T-helper 17 cell (primary cell): ENCODE data around the gene PXYLP1. TPM values are rescaled to one million over a fixed set of nuclear protein-coding genes. Genes with fewer than 3 reads are reported as not detected.

Source experiments
- ATAC-seq: fragments of 150-1000 bp; cut with Tn5 transposase; 2 replicates; pipeline ENCODE4 v1.10.0; 2021; ENCODE audit warnings: mild to moderate bottlenecking, moderate library complexity
- DNase-seq, 3 donors: peaks; one replicate each; pipeline versions ENCODE4 v3.0.0 to v3.0.0-alpha.2; 2020 to 2021
- H3K9me3 ChIP-seq: one replicate; pipeline ENCODE4 v1.7.0; 2013; ENCODE audit warnings: low read length, mild to moderate bottlenecking; ENCODE audit not compliant: control insufficient read depth, poor library complexity, severe bottlenecking
- H3K27ac Mint-ChIP-seq: one replicate; pipeline ENCODE4 v1.8.0; 2022; ENCODE audit warnings: mild to moderate bottlenecking, moderate library complexity, mixed read lengths
- H3K27me3 Mint-ChIP-seq: one replicate; pipeline ENCODE4 v1.8.0; 2022; ENCODE audit warnings: mixed read lengths
- H3K36me3 Mint-ChIP-seq: one replicate; pipeline ENCODE4 v1.8.0; 2022; ENCODE audit warnings: low read depth, mixed read lengths
- H3K4me1 Mint-ChIP-seq: one replicate; pipeline ENCODE4 v1.8.0; 2022; ENCODE audit warnings: mild to moderate bottlenecking, mixed read lengths
- H3K4me3 Mint-ChIP-seq: one replicate; pipeline ENCODE4 v1.8.0; 2022; ENCODE audit warnings: mild to moderate bottlenecking, moderate library complexity, mixed read lengths
- total RNA-seq, 4 donors: library from RNA in 2 of 4; stranded (reverse) in 2 of 4; gene quantifications; one replicate each; pipeline ENCODE4 v1.2.3 and lab custom pipeline; 2022 to 2026

Gene PXYLP1
- total RNA-seq, 2 donors from 2014 or later, result 6.1 to 9.0 TPM

- no peaks in the 10 kb centered on the region for H3K9me3 ChIP-seq
- H3K27me3 Mint-ChIP-seq, result peaks cover 36% of the 10 kb centered on the region
- H3K4me1 Mint-ChIP-seq, result peaks cover 2% of the 10 kb centered on the region
- no peak overlapping the region for H3K27ac Mint-ChIP-seq
- DNase-seq, result no peak
- H3K4me3 Mint-ChIP-seq, result no peak overlapping the region
- peaks cover 9% of the 10 kb centered on the region for H3K36me3 Mint-ChIP-seq
- peak; percentile 36 for ATAC-seq
Measured at GRCh38 chr3:141336672-141337522, 105.3 kb downstream of the PXYLP1 start.

GRCh38 chr3:141337523-141337854, 105.9 kb downstream of the PXYLP1 start:
- H3K36me3 Mint-ChIP-seq, result peaks cover 9% of the 10 kb centered on the region
- no peaks in the 10 kb centered on the region for H3K9me3 ChIP-seq
- no peak overlapping the region for H3K4me3 Mint-ChIP-seq
- DNase-seq (no peak), ATAC-seq (no peak)
- H3K4me1 Mint-ChIP-seq, result peaks cover 2% of the 10 kb centered on the region
- no peak overlapping the region for H3K27ac Mint-ChIP-seq
- peaks cover 31% of the 10 kb centered on the region for H3K27me3 Mint-ChIP-seq

- Mint-ChIP-seq H3K36me3 (peaks cover 9% of the 10 kb centered on the region), H3K27me3 (peaks cover 26% of the 10 kb centered on the region), H3K27ac (no peak overlapping the region), H3K4me1 (peaks cover 3% of the 10 kb centered on the region), H3K4me3 (no peak overlapping the region)
- DNase-seq (no peak), ATAC-seq (no peak)
- H3K9me3 ChIP-seq, result no peaks in the 10 kb centered on the region
Measured at GRCh38 chr3:141337991-141338390, 106.4 kb downstream of the PXYLP1 start.

GRCh38 chr3:141338881-141339280, 107.3 kb downstream of the PXYLP1 start:
- Mint-ChIP-seq H3K4me1 (peaks cover 3% of the 10 kb centered on the region), H3K4me3 (no peak overlapping the region), H3K27me3 (peaks cover 26% of the 10 kb centered on the region), H3K36me3 (peaks cover 9% of the 10 kb centered on the region), H3K27ac (no peak overlapping the region)
- ATAC-seq (no peak), DNase-seq (no peak)
- H3K9me3 ChIP-seq, result no peaks in the 10 kb centered on the region

- no peak overlapping the region for H3K4me3 Mint-ChIP-seq
- ATAC-seq (no peak), DNase-seq (no peak)
- no peak overlapping the region for H3K27ac Mint-ChIP-seq
- peaks cover 7% of the 10 kb centered on the region for H3K36me3 Mint-ChIP-seq
- H3K4me1 Mint-ChIP-seq, result peaks cover 2% of the 10 kb centered on the region
- no peaks in the 10 kb centered on the region for H3K9me3 ChIP-seq
- peaks cover 12% of the 10 kb centered on the region for H3K27me3 Mint-ChIP-seq
Measured at GRCh38 chr3:141341536-141341935, 109.9 kb downstream of the PXYLP1 start.

- peaks cover 7% of the 10 kb centered on the region for H3K36me3 Mint-ChIP-seq
- H3K27ac Mint-ChIP-seq, result no peak overlapping the region
- DNase-seq (no peak), ATAC-seq (no peak)
- H3K4me1 Mint-ChIP-seq, result peaks cover 2% of the 10 kb centered on the region
- no peaks in the 10 kb centered on the region for H3K9me3 ChIP-seq
- no peak overlapping the region for H3K4me3 Mint-ChIP-seq
- H3K27me3 Mint-ChIP-seq, result peaks cover 12% of the 10 kb centered on the region
Measured at GRCh38 chr3:141342386-141342785, 110.8 kb downstream of the PXYLP1 start.

GRCh38 chr3:141343077-141343476, 111.5 kb downstream of the PXYLP1 start:
- DNase-seq, result no peak
- Mint-ChIP-seq H3K4me1 (peaks cover 2% of the 10 kb centered on the region), H3K27ac (no peak overlapping the region), H3K36me3 (peaks cover 7% of the 10 kb centered on the region), H3K4me3 (no peak overlapping the region), H3K27me3 (peaks cover 12% of the 10 kb centered on the region)
- no peak for ATAC-seq
- H3K9me3 ChIP-seq, result no peaks in the 10 kb centered on the region

- no peak overlapping the region for H3K4me3 Mint-ChIP-seq
- H3K36me3 Mint-ChIP-seq, result peaks cover 8% of the 10 kb centered on the region
- H3K4me1 Mint-ChIP-seq, result peaks cover 2% of the 10 kb centered on the region
- no peak overlapping the region for H3K27ac Mint-ChIP-seq
- no peak for DNase-seq
- H3K9me3 ChIP-seq, result no peaks in the 10 kb centered on the region
- peaks cover 12% of the 10 kb centered on the region for H3K27me3 Mint-ChIP-seq
- no peak for ATAC-seq
Measured at GRCh38 chr3:141343865-141344271, 112.2 kb downstream of the PXYLP1 start.

Other genes starting within 250 kb of the PXYLP1 start
- not detected for gene SPSB4, start 180.5 kb upstream of the PXYLP1 start, total RNA-seq
- gene ZBTB38, start 136.7 kb downstream of the PXYLP1 start, total RNA-seq, result 10 to 100 TPM; 51.6 to 54.0 TPM